GM11168 (cell line): Measurements from ENCODE around the gene S100A13.
"Not testable (repeated sequence)": the region's sequence is repeated elsewhere in the genome, so short reads cannot be mapped to it uniquely, and the experiment has no call there.

Experiments
- in situ Hi-C: fragments of 300-500 bp; cut with MboI; formaldehyde crosslinking; loops from one replicate; pipeline ENCODE4 v1.12.0; 2022; ENCODE audit warnings: low sequenced_read_pairs; ENCODE audit not compliant: unreplicated experiment

Gene S100A13

DNA sequence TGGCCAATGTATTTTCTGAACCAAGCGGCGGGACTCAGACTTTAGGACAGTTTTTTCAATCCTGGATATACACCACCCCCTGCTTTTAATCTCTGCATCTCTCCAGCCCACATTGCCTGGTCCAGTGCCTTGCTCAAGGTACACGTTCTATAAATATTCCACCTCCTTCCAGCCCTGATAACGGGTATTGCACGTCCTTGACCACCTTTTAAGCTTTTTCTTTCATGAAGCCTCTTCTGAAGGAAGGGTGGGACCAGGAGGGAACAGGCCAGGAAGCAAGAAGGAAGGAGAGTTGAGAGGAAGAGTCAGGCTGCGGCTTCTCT, 17.8 kb downstream of the S100A13 start:
- in situ Hi-C loops, result no loop called here

DNA sequence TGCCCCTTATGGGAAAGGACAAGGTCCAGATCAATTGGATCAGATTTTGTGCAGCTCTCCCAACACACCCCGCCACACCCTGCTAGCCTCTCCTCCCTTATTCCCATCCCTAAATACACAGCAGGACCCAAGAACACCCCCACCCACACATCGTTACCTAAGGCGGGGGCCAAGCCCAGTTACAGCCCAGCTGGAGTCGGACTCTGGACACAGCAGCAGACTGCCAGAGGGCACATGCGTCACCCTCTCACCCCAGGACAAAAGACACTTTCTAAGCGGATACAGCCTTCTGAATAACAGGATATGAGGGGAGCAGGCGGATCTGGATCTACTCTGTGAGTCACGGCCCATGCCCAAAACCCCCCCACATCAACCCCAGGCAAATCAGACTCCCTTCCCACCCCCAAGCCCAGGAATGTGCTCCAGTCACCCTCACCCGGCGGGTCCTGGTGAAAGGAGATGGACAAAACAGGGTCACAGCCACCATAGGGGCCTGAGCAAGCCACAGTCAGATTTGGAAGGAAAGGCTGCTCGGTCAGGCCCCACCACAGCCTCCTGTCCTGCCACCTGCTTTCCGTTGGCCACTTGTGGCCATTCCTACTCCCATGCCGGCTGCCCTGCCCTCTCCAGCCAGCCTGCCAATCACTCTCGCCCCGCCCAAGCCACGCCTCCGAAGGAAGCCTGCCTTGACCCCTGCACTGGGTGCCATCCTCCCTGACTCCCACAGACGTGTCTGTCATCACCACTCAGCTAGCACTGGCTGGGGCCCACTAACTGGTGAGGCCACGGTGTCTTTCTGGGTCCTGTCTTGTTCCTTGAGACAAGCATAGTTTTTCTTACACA, 18.3 kb downstream of the S100A13 start:
- in situ Hi-C loops, result no loop called here

DNA sequence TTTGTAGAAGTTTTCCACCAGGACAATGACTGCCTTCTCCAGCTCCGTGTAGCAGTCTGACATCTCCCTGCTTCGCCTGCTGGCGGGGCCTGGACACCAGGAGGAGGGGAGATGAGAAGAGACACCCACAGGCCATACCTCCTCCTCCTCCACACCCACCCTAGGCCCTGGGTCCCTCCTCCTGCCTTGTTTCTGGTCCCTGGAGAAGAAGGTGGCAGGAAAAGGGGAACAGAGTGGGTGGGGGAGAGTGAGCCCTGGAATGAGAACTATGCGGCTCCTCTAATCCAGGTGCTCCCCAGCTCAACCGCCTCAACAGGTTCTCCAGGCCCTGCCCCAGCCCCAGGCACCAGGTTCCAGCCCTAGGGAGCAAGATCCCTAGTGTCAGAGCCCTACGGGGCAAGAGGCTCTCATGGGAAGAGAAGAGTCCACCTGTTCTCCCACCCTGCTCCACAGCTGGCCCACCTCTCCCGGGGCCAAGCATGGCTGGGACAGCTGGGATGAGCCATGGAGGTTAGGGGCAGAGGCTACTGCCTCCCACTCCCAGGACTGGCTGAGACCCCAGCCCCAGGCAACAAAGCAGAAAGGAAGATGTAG, 19.1 kb downstream of the S100A13 start:
- in situ Hi-C loops, result no loop called here

- in situ Hi-C loops, result no loop called here
These were observed 19.9 kb downstream of the S100A13 start for GRCh38 chr1:153607381-153607780.

GRCh38 chr1:153606194-153606593, 21.1 kb downstream of the S100A13 start:
- in situ Hi-C loops, result no loop called here

DNA sequence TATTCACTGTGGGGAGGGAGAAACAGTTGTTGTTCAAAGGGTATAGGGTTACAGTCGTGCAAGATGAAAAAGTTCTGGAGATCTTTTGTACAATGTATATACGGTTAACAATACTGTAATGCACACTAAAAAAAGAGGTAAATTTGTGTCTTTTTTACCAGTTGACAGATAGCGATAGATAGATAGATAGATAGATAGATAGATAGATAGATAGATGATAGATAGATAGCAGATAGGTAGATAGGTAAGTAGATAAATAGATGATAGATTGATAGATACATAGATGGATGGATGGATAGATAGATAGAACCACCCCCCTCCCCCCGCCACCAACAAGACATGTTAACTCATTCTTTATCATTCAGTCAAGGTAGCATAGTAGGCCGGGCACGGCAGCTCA, 24.6 kb downstream of the S100A13 start:
- in situ Hi-C loops, result no loop called here

DNA sequence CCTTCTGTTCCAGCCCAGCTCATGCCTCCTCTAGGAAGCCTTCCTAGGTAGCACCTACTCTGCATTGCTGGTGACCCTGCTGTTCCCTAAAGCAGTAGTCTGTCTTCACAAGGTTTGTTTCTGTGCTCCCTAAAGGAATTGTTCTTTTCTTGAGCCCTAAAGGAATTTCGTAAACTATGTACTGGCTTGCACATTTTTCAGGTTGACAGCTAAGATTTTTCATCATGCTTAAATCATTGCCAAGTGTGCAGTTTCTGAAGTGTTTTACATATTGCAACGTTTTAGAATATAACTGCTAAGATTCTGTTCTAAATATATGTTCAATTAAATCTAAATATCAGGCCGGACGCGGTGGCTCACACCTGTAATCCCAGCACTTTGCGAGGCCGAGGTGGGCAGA, 27.5 kb downstream of the S100A13 start:
- in situ Hi-C loops, result no loop called here

DNA sequence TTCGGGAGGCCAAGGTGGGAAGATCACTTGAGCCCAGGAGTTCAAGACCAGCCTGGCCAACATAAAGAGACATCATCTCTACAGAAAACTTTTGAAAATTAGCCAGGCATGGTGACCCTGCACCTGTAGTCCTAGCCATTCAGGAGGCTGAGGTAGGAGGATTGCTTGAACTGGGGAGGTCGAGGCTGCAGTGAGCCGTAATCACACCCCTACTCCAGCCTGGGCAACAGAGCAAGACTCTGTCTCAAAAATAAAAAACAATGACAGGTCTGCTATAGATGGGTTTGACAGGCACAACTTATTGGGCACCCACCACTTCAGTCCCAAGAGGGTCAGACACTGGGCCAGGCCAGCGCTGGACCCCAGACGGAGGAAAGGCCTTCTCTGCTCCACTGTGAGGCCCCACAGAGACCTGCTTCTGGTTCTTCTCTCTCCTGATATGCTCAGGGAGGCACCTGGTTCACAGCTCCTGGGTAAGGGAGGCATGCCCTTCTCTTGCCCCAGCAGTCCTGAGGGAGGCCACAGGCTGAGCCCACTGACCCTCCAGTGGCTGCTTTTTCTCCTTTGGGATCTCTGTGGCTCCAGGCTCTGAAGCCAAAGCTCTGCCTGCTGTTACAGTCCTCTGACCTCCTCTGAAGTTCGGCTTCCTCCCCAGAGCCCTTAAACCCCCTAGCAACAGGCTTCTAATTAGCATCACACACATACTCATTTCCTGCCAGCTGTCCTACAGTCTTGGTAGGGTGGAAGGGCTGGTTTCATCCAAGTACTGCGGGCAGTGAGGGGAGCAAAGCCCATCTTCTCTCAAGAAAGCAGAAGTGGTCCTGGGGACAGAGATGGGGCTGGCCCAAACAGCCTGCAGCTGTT, 28.8 kb downstream of the S100A13 start:
- in situ Hi-C loops, result no loop called here

DNA sequence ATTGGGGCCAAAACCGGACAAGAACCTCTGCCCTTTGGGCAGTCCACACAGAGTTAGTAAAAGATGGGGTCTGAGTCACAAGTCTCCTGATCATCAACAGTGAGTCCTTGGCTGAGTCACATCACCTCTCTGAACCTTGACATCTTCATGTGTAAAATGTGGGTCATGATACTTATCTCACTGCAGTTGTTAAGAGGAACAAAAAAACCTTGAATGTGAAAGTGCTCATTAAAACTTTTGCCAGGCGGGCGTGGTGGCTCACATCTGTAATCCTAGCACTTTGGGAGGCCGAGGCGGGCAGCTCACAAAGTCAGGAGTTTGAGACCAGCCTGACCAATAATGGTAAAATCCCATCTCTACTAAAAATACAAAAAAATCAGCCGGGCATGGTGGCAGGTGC, 30.1 kb downstream of the S100A13 start:
- in situ Hi-C loops, result no loop called here

- in situ Hi-C loops, result no loop called here
These were observed 34.6 kb downstream of the S100A13 start for GRCh38 chr1:153592748-153593147.

DNA sequence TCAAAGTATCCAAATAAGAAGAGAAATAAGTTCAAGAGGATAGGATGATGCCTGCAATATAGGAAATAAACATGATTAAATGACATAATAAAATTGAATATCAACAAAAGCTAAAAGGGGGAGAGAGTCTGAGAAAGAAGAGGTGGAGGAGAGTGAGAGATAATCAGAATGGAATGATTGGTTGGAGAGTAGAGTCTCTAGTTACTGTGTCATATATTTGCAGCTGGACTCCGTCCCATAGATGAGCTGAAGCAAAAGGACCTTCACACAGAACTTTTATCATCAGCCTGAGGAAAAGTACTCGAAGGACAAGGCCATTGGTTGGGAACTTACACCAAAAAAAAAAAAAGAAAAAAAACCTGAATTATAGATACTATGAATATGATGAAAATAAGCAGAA, 38.8 kb downstream of the S100A13 start:
- in situ Hi-C loops, result no loop called here

GRCh38 chr1:153588033-153588432, 39.3 kb downstream of the S100A13 start:
- in situ Hi-C loops, result not testable (repeated sequence)

- in situ Hi-C loops, result no loop called here
These were observed 40.0 kb downstream of the S100A13 start for GRCh38 chr1:153587314-153587713.

- in situ Hi-C loops, result no loop called here
These were observed 41.0 kb downstream of the S100A13 start for GRCh38 chr1:153586347-153586746.

- in situ Hi-C loops, result no loop called here
These were observed 42.3 kb downstream of the S100A13 start for GRCh38 chr1:153585006-153585405.

DNA sequence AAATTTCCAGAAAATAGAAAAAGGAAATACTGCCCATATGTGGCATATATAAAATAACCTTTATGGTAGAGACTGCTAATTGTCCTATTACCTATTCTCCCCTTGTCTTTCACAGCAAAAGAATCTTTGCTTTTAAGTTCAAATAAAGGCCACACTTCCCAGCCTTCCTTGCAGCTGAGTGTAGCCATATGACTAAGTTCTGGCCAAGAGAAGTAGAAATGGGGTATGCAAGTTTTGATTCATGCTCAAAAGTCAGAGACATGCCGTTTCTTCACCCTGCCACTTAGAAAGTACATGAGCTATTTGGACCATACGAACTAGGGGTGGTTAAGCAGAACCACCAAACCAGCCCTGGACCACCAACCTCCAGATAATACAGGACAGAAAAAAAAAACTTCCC, 43.3 kb downstream of the S100A13 start:
- in situ Hi-C loops, result no loop called here

- in situ Hi-C loops, result not testable (repeated sequence)
These were observed 43.8 kb downstream of the S100A13 start for GRCh38 chr1:153583514-153583913.

DNA sequence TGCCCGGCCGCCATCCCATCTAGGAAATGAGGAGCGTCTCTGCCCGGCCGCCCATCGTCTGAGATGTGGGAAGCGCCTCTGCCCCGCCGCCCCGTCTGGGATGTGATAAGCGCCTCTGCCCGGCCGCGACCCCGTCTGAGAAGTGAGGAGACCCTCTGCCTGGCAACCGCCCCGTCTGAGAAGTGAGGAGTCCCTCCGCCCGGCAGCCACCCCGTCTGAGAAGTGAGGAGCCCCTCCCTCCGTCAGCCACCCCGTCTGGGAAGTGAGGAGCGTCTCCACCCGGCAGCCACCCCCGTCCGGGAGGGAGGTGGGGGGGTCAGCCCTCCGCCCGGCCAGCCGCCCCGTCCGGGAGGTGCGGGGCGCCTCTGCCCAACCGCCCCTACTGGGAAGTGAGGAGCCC, 44.5 kb downstream of the S100A13 start:
- in situ Hi-C loops, result not testable (repeated sequence)

DNA sequence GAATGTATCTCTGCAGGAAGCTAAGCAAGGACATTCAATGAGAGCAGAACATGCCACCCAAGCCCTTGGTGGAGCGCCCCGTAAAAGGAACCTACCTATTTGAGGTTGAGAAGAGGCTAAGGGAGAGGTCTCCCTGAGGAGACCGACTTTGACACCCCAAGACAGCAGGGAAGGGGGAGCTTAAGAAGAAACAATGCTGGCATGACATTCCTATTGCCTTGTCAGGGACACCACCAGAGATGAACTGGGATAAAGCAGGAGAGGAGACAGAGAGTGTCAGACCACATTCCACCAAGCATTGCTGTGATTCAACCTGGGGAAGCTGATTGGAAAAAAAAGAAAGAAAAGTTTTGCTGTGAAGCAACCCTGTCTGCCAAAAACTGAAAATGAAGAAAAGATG, 48.4 kb downstream of the S100A13 start:
- in situ Hi-C loops, result no loop called here

- in situ Hi-C loops, result no loop called here
These were observed 48.8 kb downstream of the S100A13 start for GRCh38 chr1:153578490-153578889.

DNA sequence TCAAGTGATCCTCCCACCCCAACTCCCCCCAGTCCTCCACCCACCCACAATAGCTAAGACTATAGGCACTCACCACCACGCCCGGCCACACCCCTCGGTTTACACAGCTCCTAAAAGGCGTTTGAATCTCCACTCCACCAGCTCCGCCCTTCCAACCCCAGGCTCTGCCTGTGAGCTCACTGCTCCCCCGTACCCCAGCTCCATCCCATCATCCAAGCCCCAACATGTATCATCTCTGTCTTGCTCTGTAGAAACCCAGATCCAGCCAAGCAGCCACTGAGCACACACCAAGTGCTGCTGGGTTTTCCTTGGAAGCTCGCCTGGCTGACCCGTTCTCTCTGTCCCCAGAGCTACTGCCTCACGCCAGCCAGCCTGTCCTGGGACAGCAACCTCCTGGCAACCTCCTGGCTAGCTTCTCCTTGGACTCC, 49.7 kb downstream of the S100A13 start:
- in situ Hi-C loops, result no loop called here
